HepG2 (cell line): Measurements from ENCODE around the gene SHISA9. TPM values are rescaled to one million over a fixed set of nuclear protein-coding genes. Genes with fewer than 3 reads are reported as not detected.

ENCODE experiments used
- ATAC-seq: fragments of 200-7000 bp; cut with Tn5 transposase; 3 replicates; pipeline ENCODE4 v1.9.1; 2020; ENCODE audit warnings: mild to moderate bottlenecking, moderate library complexity
- BruUV-seq: library from RNA; stranded (reverse); fragments of 400-500 nt; replicated peaks from 2 replicates; lab custom pipeline; 2021; lab: Mats Ljungman, UMichigan
- CTCF ChIA-PET: fragments of 300-600 bp; formaldehyde crosslinking; extraction: SDS; loops from one replicate; lab custom pipeline; 2021; ENCODE audit warnings: low total read pairs, inconsistent platforms, low intra/inter-chr PET ratio; lab: Yijun Ruan, JAX
- POLR2A ChIA-PET: fragments of 350-600 bp; sonication (Branson Sonifier 250); formaldehyde crosslinking; loops from one replicate; lab custom pipeline; 2020; ENCODE audit warnings: antibody characterized with exemption, inconsistent platforms; lab: Yijun Ruan, JAX
- DNase-seq: peaks from one replicate; pipeline ENCODE4 v3.0.0-alpha.2; 2015; ENCODE audit warnings: low spot score
- FAIRE-seq: peaks from 3 replicates; lab custom pipeline; 2011; peaks lifted over from hg19 to GRCh38; lab: Jason Lieb, UNC
- H2AFZ ChIP-seq: one replicate; pipeline ENCODE4 v1.6.1; 2011; ENCODE audit warnings: low read length, inconsistent platforms
- H3K27ac ChIP-seq: fragments of 300-600 bp; 3 replicates; pipeline ENCODE4 v1.8.0; 2011; ENCODE audit warnings: mixed run types, mild to moderate bottlenecking, mixed read lengths, low read length, inconsistent platforms; ENCODE audit not compliant: insufficient read depth; ENCODE audit errors: extremely low read length
- H3K27me3 ChIP-seq, 2 experiments: fragments of 200-600 bp in 1 of 2; 2 replicates in 1 of 2; 3 replicates in 1 of 2; pipeline versions ENCODE4 v1.6.0 to v1.8.0; 2011; ENCODE audit warnings: low read length in 2 of 2, mild to moderate bottlenecking in 2 of 2, moderate library complexity in 2 of 2, inconsistent platforms in 1 of 2; ENCODE audit not compliant: insufficient read depth in 2 of 2, control insufficient read depth in 1 of 2
- H3K36me3 ChIP-seq, 2 experiments: fragments of 200-600 bp in 1 of 2; replicated peaks in 1 of 2; 2 replicates in 1 of 2; 3 replicates in 1 of 2; pipeline versions ENCODE4 v1.5.1 to v1.8.0; 2011; ENCODE audit warnings: low read length in 2 of 2, inconsistent platforms in 1 of 2; ENCODE audit not compliant: insufficient read depth in 2 of 2, control insufficient read depth in 1 of 2
- H3K4me1 ChIP-seq: 2 replicates; pipeline ENCODE4 v1.5.1; 2012; ENCODE audit warnings: low read length, inconsistent platforms; ENCODE audit not compliant: insufficient read depth
- H3K4me2 ChIP-seq: 2 replicates; pipeline ENCODE4 v1.6.0; 2011; ENCODE audit warnings: low read depth, low read length, inconsistent platforms
- H3K4me3 ChIP-seq, 3 experiments: fragments of 200-600 bp in 1 of 3; sonication (generic), shearing (Covaris generic) in 1 of 3; replicated peaks in 1 of 3; 2 replicates each; pipeline ENCODE4 v1.5.1; 2011 to 2016; ENCODE audit warnings: low read length in 3 of 3, inconsistent platforms in 2 of 3, low read depth in 2 of 3, mild to moderate bottlenecking in 2 of 3, control low read depth in 1 of 3, mixed read lengths in 1 of 3; ENCODE audit not compliant: insufficient read depth in 1 of 3
- H3K79me2 ChIP-seq: one replicate; pipeline ENCODE4 v1.6.1; 2011; ENCODE audit warnings: low read length, inconsistent platforms; ENCODE audit not compliant: insufficient read depth
- H3K9ac ChIP-seq: 2 replicates; pipeline ENCODE4 v1.6.0; 2011; ENCODE audit warnings: mild to moderate bottlenecking, low read depth, low read length, inconsistent platforms; ENCODE audit not compliant: insufficient read depth
- H3K9me3 ChIP-seq: 2 replicates; pipeline ENCODE4 v1.5.1; 2012; ENCODE audit warnings: mild to moderate bottlenecking, low read length
- H4K20me1 ChIP-seq: 2 replicates; pipeline ENCODE4 v1.6.0; 2011; ENCODE audit warnings: inconsistent platforms, mild to moderate bottlenecking, low read length, moderate library complexity; ENCODE audit not compliant: insufficient read depth
- ATF4 ChIP-seq, 2 experiments: fragments of 450-650 bp in 1 of 2; sonication (generic) in 1 of 2; formaldehyde crosslinking; IDR thresholded peaks; 2 replicates each; pipeline versions ENCODE4 v1.5.0 to v1.8.0; 2020 to 2022; ENCODE audit warnings: mild to moderate bottlenecking in 1 of 2, missing genetic modification reagents in 1 of 2
- CSRNP2 ChIP-seq: sonication (generic); formaldehyde crosslinking; conservative IDR thresholded peaks from 2 replicates; pipeline ENCODE4 v1.8.0; 2022; ENCODE audit warnings: low read depth, missing genetic modification reagents
- ERF ChIP-seq: IDR thresholded peaks from 2 replicates; pipeline ENCODE4 v1.6.1; 2018; ENCODE audit warnings: missing biosample characterization, missing genetic modification reagents
- GZF1 ChIP-seq: sonication (generic); formaldehyde crosslinking; IDR thresholded peaks from 2 replicates; pipeline ENCODE4 v1.5.1; 2020; ENCODE audit warnings: mild to moderate bottlenecking, missing genetic modification reagents
- KDM6A ChIP-seq: IDR thresholded peaks from 2 replicates; pipeline ENCODE4 v1.6.1; 2016; ENCODE audit warnings: low read depth
- NFYB ChIP-seq: sonication (generic); formaldehyde crosslinking; IDR thresholded peaks from 2 replicates; pipeline ENCODE4 v1.4.0; 2020; ENCODE audit warnings: missing genetic modification reagents
- NFYC ChIP-seq: IDR thresholded peaks from 2 replicates; pipeline ENCODE4 v1.6.1; 2016; ENCODE audit warnings: missing genetic modification reagents, missing compliant biosample characterization
- NR2C2 ChIP-seq: sonication (generic); formaldehyde crosslinking; IDR thresholded peaks from 2 replicates; pipeline ENCODE4 v1.4.0; 2020; ENCODE audit warnings: missing genetic modification reagents, mild to moderate bottlenecking, moderate library complexity, borderline replicate concordance
- RAD51 ChIP-seq: fragments of 450-650 bp; IDR thresholded peaks from 2 replicates; pipeline ENCODE4 v1.6.1; 2016; ENCODE audit warnings: borderline replicate concordance
- SIN3A ChIP-seq: IDR thresholded peaks from 2 replicates; pipeline ENCODE4 v1.6.1; 2011; ENCODE audit warnings: low read depth, mild to moderate bottlenecking, control low read depth, low read length, borderline replicate concordance
- SMAD1 ChIP-seq: sonication (generic); formaldehyde crosslinking; IDR thresholded peaks from 2 replicates; pipeline ENCODE4 v1.4.0; 2020; ENCODE audit warnings: missing genetic modification reagents, low read depth, mild to moderate bottlenecking, borderline replicate concordance
- USF2 ChIP-seq, 2 experiments: sonication (generic) in 1 of 2; formaldehyde crosslinking in 1 of 2; IDR thresholded peaks; 2 replicates each; pipeline versions ENCODE4 v1.5.1 to v1.6.1; 2011 to 2020; ENCODE audit warnings: borderline replicate concordance in 1 of 2, low read depth in 1 of 2, low read length in 1 of 2, mild to moderate bottlenecking in 1 of 2, missing genetic modification reagents in 1 of 2, moderate library complexity in 1 of 2
- ZC3H4 ChIP-seq: sonication (generic); formaldehyde crosslinking; IDR thresholded peaks from 2 replicates; pipeline ENCODE4 v1.4.0; 2020; ENCODE audit warnings: missing genetic modification reagents, borderline replicate concordance
- ZNF30 ChIP-seq: sonication (generic); formaldehyde crosslinking; IDR thresholded peaks from 2 replicates; pipeline ENCODE4 v1.5.0; 2020; ENCODE audit warnings: mild to moderate bottlenecking, missing genetic modification reagents
- ZNF614 ChIP-seq: IDR thresholded peaks from 2 replicates; pipeline ENCODE4 v1.6.1; 2018; ENCODE audit warnings: missing biosample characterization, missing genetic modification reagents, inconsistent platforms, borderline replicate concordance
- ZNF792 ChIP-seq: IDR thresholded peaks from 2 replicates; pipeline ENCODE4 v1.6.1; 2016
- ZNF83 ChIP-seq: sonication (generic); formaldehyde crosslinking; IDR thresholded peaks from 2 replicates; pipeline ENCODE4 v1.4.0; 2020; ENCODE audit warnings: missing genetic modification reagents, mild to moderate bottlenecking, borderline replicate concordance
- WGBS: methylation state at CpG from one replicate; pipeline ENCODE4 v1.1.6; 2017; ENCODE audit warnings: low lambda C conversion rate; 5-methylcytosine and 5-hydroxymethylcytosine counted together
- in situ Hi-C: cut with HindIII; loops from 2 replicates; pipeline ENCODE4 v1.10.0; 2017; ENCODE audit warnings: low pct_unique_long_range_greater_than_20kb; ENCODE audit not compliant: extremely low pct_ligation_motif_present
- intact Hi-C: fragments of 100-400 bp; cut with micrococcal nuclease; formaldehyde crosslinking; loops from one replicate; pipeline ENCODE4 v1.10.0; 2022; ENCODE audit not compliant: unreplicated experiment
- polyA plus RNA-seq, 8 experiments: library from polyadenylated mRNA; depleted of rRNA in 3 of 8; stranded (reverse) in 7 of 8; unstranded in 1 of 8; fragments of >200 nt; fragmentation: Illumina TruSeq in 4 of 8; extraction: Trizol in 4 of 8; gene quantifications; 2 replicates each; pipeline versions ENCODE4 v1.2.1 to v1.2.3, GENCODE V29; 2011 to 2016; ENCODE audit warnings: low read depth in 4 of 8, missing spikeins in 1 of 8, mixed read lengths in 1 of 8; ENCODE audit not compliant: insufficient read depth in 1 of 8
- total RNA-seq, 5 experiments: library from RNA; depleted of rRNA; stranded (reverse); fragments of >200 nt; fragmentation: Illumina TruSeq; extraction: Trizol; gene quantifications; 2 replicates each; pipeline ENCODE4 v1.2.3, GENCODE V29; 2016; ENCODE audit warnings: low read depth in 1 of 5

SHISA9 gene
- total and polyA plus RNA-seq, 2 of the 13 experiments (the other 11 are each of a cell fraction or from before 2014, with no cell fraction given), result 0.01 TPM; not detected in 1

GRCh38 chr16:13134836-13135235 lies 233.4 kb downstream of the SHISA9 start:
- in situ Hi-C loops, result no loop called here
- Histone ChIP-seq H3K9ac (no peak overlapping the region), H3K36me3 (no peaks in the 10 kb centered on the region)
- TF ChIP-seq NR2C2 (CRISPR knock-in tag), result no peak
- no peak for TF ChIP-seq CSRNP2 (CRISPR knock-in tag)
- TF ChIP-seq RAD51, result peak; percentile 88; the same call in 1 of the 2 replicates
- TF ChIP-seq KDM6A (CRISPR knock-in tag), result no peak
- TF ChIP-seq USF2 (IDR thresholded peaks at IDR 0.05; ENCODE audit: low read depth, low read length), result peak; percentile 88
- TF ChIP-seq USF2 (CRISPR knock-in tag; IDR thresholded peaks at IDR 0.05; ENCODE audit: borderline replicate concordance), result no peak
- peak; percentile 51; the same call in 1 of the 2 replicates for TF ChIP-seq NFYC (CRISPR knock-in tag)
- TF ChIP-seq NFYB (CRISPR knock-in tag), result peak; percentile 51
- TF ChIP-seq ATF4 (CRISPR knock-in tag; IDR thresholded peaks at IDR 0.05), result no peak
- TF ChIP-seq ZNF30 (CRISPR knock-in tag), result no peak
- TF ChIP-seq ZNF792 (CRISPR knock-in tag), result no peak
- no peak for TF ChIP-seq GZF1 (CRISPR knock-in tag)
- TF ChIP-seq SIN3A, result no peak
- TF ChIP-seq ZNF83 (CRISPR knock-in tag), result no peak
- TF ChIP-seq SMAD1 (CRISPR knock-in tag), result no peak
- TF ChIP-seq ERF (CRISPR knock-in tag), result no peak
- TF ChIP-seq ZC3H4 (CRISPR knock-in tag), result no peak
- TF ChIP-seq ZNF614 (CRISPR knock-in tag), result no peak
- TF ChIP-seq, all 625 proteins: peak for 4
- ATAC-seq (no peak), DNase-seq (no peak), FAIRE-seq (no peak)
- no peaks in the 10 kb centered on the region for H3K4me1 ChIP-seq
- no peak overlapping the region for H2AFZ ChIP-seq
- no peaks in the 10 kb centered on the region for H3K79me2 ChIP-seq
- intact Hi-C loops, result no loop called here
- no TSS peak for BruUV-seq
- H4K20me1 ChIP-seq, result no peaks in the 10 kb centered on the region
- H3K4me2 ChIP-seq, result no peak overlapping the region
- 0% methylated on average over 1 of the region's 1 CpG for WGBS
- CTCF ChIA-PET, result no interaction called here
- H3K4me3 ChIP-seq, result no peak overlapping the region
- POLR2A ChIA-PET, result no interaction called here
- no peaks in the 10 kb centered on the region for H3K9me3 ChIP-seq
- no peak overlapping the region for H3K27ac ChIP-seq
- no peaks in the 10 kb centered on the region for H3K27me3 ChIP-seq
